HG03280 (cell line): Measurements from ENCODE around the gene CPLX1.
A peak's percentile ranks its signal among the peaks of the same experiment; 100 is the strongest.

Experiments
- ATAC-seq: cut with Tn5 transposase; IDR thresholded peaks from one replicate; pipeline ENCODE4 v1.9.1; 2021; ENCODE audit warnings: mild to moderate bottlenecking, moderate library complexity; ENCODE audit not compliant: unreplicated experiment

Gene CPLX1

GRCh38 chr4:793941-794621 is 31.8 kb downstream of the CPLX1 start:
- ATAC-seq = peak; percentile 42

GRCh38 chr4:793093-793861 is 32.7 kb downstream of the CPLX1 start:
- ATAC-seq = no peak

- no peak for ATAC-seq
These were observed 33.3 kb downstream of the CPLX1 start for GRCh38 chr4:792626-793092.

GRCh38 chr4:791898-792625 is 33.9 kb downstream of the CPLX1 start:
- ATAC-seq = no peak

DNA sequence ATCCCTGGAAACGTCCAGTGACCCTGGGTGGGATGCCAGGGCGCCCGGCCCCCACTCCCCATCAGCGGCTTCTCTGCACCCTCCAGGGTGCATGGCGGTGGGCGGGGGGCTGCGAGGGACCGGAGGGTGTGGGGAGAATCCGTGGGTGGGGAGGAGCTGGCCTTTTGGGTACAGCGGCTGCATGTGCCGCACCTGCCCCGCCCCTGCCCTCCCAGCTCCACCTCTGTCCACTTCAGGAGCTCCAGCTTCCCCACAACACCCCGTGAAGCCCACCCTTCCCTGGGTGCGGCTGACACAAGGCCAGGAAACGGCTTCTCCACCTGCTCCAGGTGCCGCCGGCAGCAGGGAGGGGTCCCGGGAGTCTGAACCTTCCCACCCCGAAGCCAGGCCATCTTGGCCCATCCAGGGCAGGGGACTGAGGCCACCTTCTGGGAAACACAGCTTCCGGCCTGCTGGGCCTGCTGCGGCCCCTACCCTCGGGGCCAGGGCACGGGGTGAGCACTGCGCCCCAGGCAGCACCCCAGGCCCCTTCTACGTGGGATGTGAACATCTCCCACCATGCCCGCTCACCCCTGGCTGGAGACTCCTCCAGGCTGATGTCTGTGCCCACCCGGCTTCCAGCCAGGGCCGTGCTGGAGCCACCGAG is 34.6 kb downstream of the CPLX1 start:
- ATAC-seq = no peak

GRCh38 chr4:790466-790820 is 35.5 kb downstream of the CPLX1 start:
- ATAC-seq = no peak

DNA sequence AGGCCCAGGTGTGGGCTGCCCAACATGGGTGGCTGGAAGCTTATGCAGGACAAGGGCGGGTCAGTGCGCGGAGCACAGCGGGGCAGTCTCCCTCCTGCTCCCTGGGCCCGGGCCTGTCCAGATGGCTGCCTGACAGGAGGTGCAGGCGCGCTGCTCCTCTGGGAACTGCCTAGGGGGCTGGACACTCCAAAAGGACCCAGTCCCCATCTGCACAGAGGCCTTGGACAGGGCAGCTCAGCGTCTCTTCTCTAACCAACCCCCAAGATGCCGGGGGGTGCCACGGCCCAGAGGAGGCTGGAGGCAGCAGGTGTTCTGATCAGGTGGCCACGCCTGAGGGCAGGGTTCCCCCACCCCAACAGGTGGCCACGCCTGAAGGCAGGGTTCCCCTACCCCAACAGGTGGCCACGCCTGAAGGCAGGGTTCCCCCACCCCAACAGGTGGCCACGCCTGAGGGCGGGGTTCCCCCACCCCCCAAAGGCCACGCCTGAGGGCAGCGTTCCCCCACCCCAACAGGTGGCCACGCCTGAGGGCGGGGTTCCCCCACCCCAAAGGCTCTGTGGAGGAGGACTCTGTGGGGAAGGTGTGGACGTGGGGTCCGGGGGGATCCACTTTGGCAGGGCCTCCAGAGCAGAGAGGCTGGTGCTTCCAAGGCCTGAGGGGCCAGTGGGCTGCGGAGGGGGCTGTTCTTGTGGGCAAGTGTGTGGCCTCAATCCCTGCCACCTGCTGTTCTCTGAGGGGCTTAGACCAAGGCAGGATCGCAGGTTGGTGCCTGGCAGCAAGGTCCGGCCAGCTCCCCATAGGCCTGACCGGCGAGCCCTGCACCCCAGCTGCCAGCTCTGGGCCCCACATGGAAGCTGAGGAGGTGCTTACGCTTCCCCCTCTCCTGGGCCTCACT is 36.1 kb downstream of the CPLX1 start:
- no peak for ATAC-seq

DNA sequence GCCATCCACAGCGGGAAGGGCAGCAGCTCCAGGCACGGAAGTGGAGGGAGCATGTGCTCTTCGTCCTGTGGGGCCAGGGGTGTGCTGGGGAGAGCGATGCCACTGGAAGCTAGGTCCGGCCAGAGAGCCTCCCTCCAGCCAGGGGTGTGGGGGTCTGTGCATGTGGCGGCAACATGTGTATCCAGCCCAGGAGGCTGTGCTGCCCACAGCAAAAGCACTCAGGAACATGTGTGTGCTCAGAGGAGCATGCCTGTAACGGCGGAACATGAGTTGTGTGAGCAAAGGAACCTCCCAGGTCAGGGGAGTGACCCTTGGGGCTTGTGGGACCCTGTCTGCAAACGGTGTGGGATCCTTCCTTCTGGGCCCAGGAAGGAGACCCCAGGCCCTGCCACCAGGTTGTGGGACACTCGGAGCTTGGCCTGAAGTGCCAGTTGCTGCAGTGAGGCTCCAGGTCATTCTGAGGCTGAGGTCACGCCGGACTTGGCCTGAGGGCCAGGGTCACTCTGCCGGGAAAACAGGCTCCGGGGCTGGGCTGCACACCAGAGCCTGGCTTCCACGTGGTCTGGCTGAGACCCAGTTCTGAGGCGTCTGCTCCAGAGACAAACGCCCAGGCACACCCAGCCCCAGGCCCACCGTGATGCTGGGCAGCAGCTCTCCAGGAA is 37.2 kb downstream of the CPLX1 start:
- no peak for ATAC-seq

- no peak for ATAC-seq
These were observed 37.8 kb downstream of the CPLX1 start for GRCh38 chr4:788006-788635.

GRCh38 chr4:787561-787981 is 38.4 kb downstream of the CPLX1 start:
- no peak for ATAC-seq

DNA sequence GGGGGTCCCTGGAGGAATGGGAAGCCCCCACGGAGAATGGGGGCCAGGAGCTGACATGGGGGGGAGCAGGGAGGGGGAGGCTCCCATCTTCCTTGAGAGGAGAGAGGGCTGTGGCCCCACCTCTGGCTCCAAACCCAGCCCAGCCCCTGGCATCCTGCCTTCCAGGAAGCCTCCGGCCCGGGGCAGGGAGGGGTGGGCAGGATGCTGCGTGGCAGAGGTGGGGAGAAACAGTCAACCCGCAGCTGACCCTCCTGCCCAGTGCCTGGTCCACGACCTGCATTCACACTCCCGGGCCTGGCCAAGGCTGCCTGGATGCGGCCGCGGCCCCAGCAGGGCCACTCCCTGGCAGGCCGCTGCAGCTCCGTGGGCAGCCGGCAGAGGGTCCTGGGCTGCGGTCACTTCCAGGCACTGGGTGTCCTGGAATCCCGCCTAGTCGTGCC is 39.0 kb downstream of the CPLX1 start:
- ATAC-seq = no peak

DNA sequence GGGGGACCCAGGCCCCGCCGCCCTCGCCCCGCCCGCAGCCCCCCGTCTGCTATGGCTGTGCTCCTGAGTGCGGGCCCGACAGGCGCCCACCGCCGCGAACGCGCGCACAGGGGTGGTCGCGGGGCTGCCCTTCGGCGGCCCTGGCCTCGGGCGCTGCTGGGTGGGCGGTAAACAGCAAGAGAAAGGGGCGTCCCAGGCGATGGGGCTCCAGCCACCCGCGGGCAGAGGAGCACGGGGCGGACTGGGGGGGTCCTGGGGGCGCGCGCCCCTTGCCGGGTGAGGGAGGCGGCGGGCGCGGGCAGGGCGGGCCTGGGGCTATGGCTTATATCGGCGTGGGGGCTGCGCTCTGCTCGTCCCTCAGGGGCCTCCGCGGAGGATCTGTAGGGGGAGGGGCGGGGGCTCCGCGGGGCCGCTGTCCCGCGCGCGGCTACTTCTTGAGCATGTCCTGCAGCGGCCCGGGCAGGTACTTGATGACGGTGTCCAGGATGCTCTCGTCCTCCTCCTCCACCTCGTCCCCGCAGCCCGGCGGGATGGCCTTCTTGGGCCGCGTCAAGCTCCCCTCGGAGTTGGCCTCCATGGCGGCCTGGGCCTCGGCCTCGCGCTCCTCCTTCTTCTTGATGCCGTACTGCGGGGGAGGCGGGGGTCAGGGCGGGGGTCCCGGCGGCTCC is 39.7 kb downstream of the CPLX1 start:
- no peak for ATAC-seq

DNA sequence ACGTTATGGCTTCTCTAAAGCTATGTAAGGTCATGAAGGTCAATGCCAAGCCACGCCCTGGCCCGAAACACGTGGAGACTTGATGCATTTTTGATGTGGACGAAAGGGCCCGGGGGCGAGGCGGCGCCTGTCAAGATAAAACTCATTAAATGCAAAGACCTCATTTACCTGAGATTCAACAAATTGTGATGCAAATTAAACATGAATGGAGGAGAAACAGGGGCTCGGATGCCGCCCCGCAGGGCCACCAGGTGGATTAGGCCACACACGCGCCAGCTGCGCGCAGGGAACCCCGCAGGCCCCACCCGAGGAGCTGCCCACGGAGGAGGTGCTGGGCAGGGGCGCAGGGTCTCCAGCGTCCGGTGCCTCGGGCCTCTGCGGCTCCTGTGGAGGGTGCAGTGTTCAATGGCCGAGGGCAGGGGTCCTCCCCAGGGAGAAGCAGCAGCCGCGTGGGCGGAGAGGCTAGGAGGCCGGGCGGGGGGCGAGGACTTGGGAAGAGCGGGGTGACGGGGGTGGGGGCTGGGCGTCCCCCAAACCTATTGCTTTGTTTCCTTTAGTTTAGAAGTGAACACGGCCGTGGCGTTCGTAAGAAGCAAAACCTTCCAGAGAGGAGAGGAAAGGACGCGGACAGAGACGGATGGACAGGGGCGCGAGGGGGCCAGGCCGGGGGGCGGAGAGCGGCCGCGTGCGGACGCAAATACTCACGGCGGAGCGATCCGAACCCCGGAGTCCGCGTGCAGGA is 40.4 kb downstream of the CPLX1 start:
- no peak for ATAC-seq

GRCh38 chr4:784401-785331 is 41.3 kb downstream of the CPLX1 start:
- no peak for ATAC-seq

- ATAC-seq = peak; percentile 96
These were observed 44.3 kb downstream of the CPLX1 start for GRCh38 chr4:781493-782216.
